IMR-90 (cell line): ENCODE data around the gene CLPTM1L.

Source experiments
- POLR2A ChIP-seq: IDR thresholded peaks from 2 replicates; pipeline ENCODE4 v1.6.1; 2012; ENCODE audit warnings: mild to moderate bottlenecking, low read depth, low read length
- RAD21 ChIP-seq: IDR thresholded peaks from 2 replicates; pipeline ENCODE4 v1.6.1; 2012; ENCODE audit warnings: low read length, improper control_type of control experiment
- SMC3 ChIP-seq: fragments of 150-350 bp; IDR thresholded peaks from 2 replicates; pipeline ENCODE4 v1.6.1; 2016; ENCODE audit warnings: low read depth, mild to moderate bottlenecking, antibody characterized with exemption, low read length, moderate library complexity
- USF2 ChIP-seq: fragments of 150-350 bp; IDR thresholded peaks from 2 replicates; pipeline ENCODE4 v1.6.1; 2017; ENCODE audit warnings: mild to moderate bottlenecking, antibody characterized with exemption, low read length, low read depth
- TF ChIP-seq, protein P1 (sequence below): conservative IDR thresholded peaks from 2 replicates; pipeline ENCODE4 v1.5.1; 2012; ENCODE audit warnings: mild to moderate bottlenecking, low read depth, low read length, improper control_type of control experiment

GRCh38 chr5:1297243-1297642 is 47.7 kb downstream of the CLPTM1L start:
- TF ChIP-seq, protein P1, sequence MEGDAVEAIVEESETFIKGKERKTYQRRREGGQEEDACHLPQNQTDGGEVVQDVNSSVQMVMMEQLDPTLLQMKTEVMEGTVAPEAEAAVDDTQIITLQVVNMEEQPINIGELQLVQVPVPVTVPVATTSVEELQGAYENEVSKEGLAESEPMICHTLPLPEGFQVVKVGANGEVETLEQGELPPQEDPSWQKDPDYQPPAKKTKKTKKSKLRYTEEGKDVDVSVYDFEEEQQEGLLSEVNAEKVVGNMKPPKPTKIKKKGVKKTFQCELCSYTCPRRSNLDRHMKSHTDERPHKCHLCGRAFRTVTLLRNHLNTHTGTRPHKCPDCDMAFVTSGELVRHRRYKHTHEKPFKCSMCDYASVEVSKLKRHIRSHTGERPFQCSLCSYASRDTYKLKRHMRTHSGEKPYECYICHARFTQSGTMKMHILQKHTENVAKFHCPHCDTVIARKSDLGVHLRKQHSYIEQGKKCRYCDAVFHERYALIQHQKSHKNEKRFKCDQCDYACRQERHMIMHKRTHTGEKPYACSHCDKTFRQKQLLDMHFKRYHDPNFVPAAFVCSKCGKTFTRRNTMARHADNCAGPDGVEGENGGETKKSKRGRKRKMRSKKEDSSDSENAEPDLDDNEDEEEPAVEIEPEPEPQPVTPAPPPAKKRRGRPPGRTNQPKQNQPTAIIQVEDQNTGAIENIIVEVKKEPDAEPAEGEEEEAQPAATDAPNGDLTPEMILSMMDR: no peak
- no peak for TF ChIP-seq USF2
- TF ChIP-seq RAD21: no peak
- TF ChIP-seq SMC3: no peak
- TF ChIP-seq POLR2A: no peak
